GM18861 (cell line): ENCODE data around the gene MYO6.
A peak's percentile ranks its signal among the peaks of the same experiment; 100 is the strongest.
"Not testable (repeated sequence)": the region's sequence is repeated elsewhere in the genome, so short reads cannot be mapped to it uniquely, and the experiment has no call there.

Experiments
- ATAC-seq: cut with Tn5 transposase; IDR thresholded peaks from one replicate; pipeline ENCODE4 v1.9.1; 2021; ENCODE audit not compliant: unreplicated experiment

MYO6 gene

GRCh38 chr6:75748743-75749538 lies at the start of gene MYO6:
Gene MYO6 (plus strand): TSS chr6:75749239. CDS start chr6:75817548, 68,309 bp downstream.
- ATAC-seq, result peak; percentile 75

GRCh38 chr6:75708334-75708733 lies 40.7 kb upstream of the MYO6 start:
- ATAC-seq, result not testable (repeated sequence)

GRCh38 chr6:75711173-75711572 lies 37.9 kb upstream of the MYO6 start:
- ATAC-seq, result no peak

DNA sequence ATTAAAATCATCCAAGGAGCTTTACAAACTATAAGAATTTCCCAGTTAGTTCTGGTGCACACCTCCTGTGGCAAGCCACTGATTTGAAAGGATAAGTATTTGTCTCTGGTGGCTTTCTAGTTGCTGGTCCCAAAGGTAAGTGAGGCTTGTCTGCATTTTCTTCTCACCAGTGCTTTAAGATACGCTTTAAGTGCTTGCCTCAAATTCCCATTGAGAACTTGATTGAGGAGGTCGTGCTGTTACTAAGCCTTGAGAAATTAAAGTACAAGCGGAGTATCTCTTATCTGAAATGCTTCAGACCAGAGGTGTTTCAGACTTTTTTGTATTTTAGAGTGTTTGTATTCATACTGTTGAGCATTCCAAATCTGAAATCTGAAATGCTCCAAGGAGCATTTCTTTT lies 29.9 kb upstream of the MYO6 start:
- no peak for ATAC-seq

GRCh38 chr6:75723382-75723781 lies 25.7 kb upstream of the MYO6 start:
- ATAC-seq, result no peak

GRCh38 chr6:75727206-75727605 lies 21.8 kb upstream of the MYO6 start:
- no peak for ATAC-seq

- not testable (repeated sequence) for ATAC-seq
These were observed 18.0 kb upstream of the MYO6 start for GRCh38 chr6:75731029-75731428.

- peak; percentile 91 for ATAC-seq
These were observed 13.4 kb upstream of the MYO6 start for GRCh38 chr6:75735491-75736186.

GRCh38 chr6:75743971-75744370 lies 5.1 kb upstream of the MYO6 start:
- no peak for ATAC-seq

- no peak for ATAC-seq
These were observed 3.6 kb upstream of the MYO6 start for GRCh38 chr6:75745404-75745803.

GRCh38 chr6:75746221-75746620 lies 2.8 kb upstream of the MYO6 start:
- ATAC-seq, result no peak

GRCh38 chr6:75747152-75747992 lies 1.7 kb upstream of the MYO6 start:
- ATAC-seq, result no peak

GRCh38 chr6:75748003-75748742 lies 866 bp upstream of the MYO6 start:
- no peak for ATAC-seq

DNA sequence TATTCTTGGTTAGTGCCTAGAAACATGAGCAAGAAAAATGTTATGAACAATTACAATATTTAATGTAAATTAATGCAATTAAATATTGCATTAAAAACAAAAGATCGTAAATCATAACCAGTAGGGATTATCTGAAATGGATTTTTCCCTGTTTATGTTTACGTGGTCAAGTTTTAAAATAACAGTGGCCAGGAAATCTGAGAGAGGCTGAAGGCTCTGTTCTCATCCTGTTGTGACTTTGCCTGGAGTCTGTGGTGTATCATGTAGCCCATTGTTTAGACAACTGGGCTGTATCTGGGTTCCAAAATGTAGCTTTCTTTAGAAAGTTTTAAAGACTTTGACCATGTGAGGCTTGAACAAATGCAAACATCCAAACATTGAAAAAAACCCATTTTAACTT lies 2.4 kb downstream of the MYO6 start:
- ATAC-seq, result no peak

DNA sequence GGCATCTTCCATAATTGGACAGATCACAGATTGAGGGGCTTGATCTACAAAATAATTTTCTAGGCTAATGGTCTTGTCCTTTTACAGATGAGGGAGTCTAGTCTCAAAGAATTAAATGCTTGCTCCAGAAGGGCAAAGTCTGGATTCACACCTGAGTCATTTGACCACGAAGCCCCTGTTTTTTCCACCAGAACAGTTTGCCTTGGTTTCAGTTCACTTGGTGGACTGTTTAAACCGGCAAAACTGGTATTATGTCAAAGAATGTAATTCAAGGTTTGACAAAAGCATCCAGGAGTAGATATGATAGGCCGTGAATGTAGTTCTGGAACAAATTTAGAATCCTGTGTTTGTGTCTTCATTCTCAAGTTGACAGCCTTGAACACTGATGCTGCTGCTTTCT lies 3.3 kb downstream of the MYO6 start:
- ATAC-seq, result no peak

- no peak for ATAC-seq
These were observed 6.7 kb downstream of the MYO6 start for GRCh38 chr6:75755704-75756103.

- ATAC-seq, result no peak
These were observed 8.3 kb downstream of the MYO6 start for GRCh38 chr6:75757295-75757694.

GRCh38 chr6:75758061-75758460 lies 9.0 kb downstream of the MYO6 start:
- ATAC-seq, result no peak

DNA sequence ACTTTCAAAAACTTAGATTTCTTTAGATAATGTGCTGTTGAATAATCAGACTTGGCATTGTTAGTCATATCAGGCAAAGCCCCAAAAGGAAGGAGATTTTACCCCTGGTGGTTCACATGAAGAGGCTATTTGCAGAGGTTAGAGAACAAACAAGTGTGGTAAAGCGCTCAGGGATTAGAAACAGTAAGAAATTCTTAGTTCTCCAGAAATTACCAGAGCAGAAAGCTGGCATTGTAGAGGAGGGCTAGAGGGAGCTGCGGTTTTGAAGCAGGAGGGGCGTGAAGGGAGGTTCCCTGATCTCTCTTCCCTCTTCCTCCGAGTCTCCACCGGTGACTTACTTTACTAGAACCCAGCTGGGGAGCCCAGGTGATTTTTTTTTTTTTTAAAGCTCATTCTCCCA lies 10.2 kb downstream of the MYO6 start:
- ATAC-seq, result no peak

DNA sequence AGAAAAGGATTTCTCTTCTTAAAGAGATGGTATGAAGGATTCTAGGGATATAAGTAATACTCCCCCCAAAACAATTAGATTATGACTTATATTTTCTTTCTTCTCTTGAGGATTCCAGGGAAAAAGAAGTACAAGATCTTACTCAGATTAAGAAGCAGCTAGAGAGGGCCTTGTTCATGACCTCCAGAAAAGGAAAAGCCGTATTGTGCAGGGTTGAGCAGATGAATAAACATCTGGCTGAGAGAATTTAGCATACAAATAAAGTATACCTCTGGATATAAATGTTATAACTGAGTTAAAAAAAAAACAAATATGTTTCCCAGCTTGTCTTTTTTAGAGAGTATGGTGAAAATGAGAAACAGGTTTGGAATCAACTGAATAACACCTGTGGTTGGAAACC lies 11.3 kb downstream of the MYO6 start:
- no peak for ATAC-seq

DNA sequence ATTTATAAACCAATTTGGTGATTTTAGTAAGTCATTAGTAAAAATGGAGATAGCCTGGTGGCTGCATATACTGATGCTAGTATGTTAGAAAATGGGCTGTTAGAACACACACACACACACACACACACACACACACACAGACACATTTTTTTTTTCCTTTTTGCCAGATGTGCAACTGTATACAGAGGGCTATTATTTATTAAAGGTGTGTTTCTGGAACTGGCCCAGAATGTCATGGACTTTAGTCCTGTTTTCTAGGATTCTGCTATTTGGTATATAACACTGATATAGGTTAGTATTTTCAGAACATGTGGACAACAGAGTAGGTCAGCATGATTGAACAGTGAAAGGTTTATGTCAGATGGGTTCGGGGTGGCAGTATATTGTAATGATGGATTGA lies 12.4 kb downstream of the MYO6 start:
- ATAC-seq, result no peak
